ENCODE results near the gene DENND4A.
"Not testable (repeated sequence)": the region's sequence is repeated elsewhere in the genome, so short reads cannot be mapped to it uniquely, and the experiment has no call there.

Gene DENND4A

DNA sequence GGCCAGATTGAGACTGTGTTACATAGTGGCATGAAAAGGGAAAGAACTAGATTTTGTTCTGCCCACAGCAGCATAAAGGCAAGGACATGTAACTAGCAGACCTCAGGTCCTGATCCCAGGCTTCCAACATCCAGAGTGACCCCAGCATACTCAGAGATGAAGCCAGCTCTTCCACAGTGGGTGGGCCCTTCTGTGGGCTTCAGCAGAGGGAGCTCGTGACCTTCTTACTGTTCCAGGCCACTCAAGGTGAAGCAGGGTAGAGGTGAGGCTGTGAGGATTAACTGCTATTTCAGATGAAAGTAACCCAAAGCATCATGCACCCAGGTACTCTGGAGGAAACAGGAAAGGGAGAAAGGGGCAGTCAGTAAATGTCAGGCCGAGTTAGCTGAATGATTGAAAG lies 171.3 kb downstream of the DENND4A start:
- DNase-seq (ENCODE audit: low read depth, low spot score): no peak
- no peak overlapping the region for H3K4me3 ChIP-seq (ENCODE audit: low read length)

GRCh38 chr15:65619626-65620290 lies 172.3 kb downstream of the DENND4A start:
- no peak for DNase-seq (ENCODE audit: low read depth, low spot score)
- no peak overlapping the region for H3K4me3 ChIP-seq (ENCODE audit: low read length)

DNA sequence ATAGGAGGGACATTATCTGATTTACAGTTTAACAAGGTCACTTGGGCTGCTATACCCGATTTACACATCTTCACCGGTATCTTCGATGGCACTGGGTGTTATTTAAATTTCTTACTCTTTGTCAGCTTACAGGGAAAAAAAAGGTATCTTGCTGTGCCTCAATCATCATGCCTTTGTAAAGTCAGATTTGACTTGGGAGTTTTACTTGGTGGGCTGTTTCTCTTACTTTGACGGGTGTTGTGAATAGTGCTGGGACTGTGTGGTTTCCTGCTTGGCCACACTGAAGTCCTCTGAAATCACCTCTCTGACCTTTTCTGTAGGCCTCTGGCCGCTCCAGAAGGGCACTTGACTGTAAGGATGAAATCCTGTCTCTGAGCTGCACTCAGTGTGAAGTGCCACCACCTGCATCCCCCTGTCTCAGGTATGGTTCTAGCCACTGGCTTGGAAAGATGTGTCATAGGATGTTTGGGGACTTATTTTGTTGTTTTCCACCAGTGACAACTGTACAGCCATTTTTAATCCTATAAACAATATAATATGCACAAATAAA lies 173.5 kb downstream of the DENND4A start:
- DNase-seq (ENCODE audit: low read depth, low spot score): no peak
- no peak overlapping the region for H3K4me3 ChIP-seq (ENCODE audit: low read length)

DNA sequence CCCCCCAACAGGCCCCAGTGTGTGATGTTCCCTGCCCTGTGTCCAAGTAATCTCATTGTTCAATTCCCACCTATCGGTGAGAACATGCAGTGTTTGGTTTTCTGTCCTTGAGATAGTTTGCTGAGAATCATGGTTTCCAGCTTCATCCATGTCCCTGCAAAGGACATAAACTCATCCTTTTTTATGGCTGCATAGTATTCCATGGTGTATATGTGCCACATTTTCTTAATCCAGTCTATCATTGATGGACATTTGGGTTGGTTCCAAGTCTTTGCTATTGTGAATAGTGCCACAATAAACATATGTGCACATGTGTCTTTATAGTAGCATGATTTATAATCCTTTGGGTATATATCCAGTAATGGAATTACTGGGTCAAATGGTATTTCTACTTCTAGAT lies 176.2 kb downstream of the DENND4A start:
- DNase-seq (ENCODE audit: low read depth, low spot score); H3K4me3 ChIP-seq (ENCODE audit: low read length): not testable (repeated sequence)

GRCh38 chr15:65612949-65613744 lies 178.9 kb downstream of the DENND4A start:
- no peak for DNase-seq (ENCODE audit: low read depth, low spot score)
- H3K4me3 ChIP-seq (ENCODE audit: low read length): no peak overlapping the region

DNA sequence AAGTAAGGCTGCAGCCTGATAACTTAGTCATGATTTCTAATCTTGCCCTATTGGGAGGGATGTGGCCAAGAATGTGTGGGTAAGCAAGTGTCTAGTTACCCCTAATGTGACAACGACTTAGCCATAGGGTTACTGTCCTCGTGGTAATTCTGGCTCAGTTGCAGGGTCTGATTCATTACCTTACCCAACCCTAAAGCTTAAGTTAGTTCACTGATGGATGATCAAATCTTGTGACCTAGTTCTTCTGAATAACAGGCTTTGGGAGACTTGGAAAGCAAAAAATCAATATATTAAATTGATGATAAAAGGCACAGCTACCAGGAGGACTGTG lies 179.5 kb downstream of the DENND4A start:
- DNase-seq (ENCODE audit: low read depth, low spot score): no peak
- no peak overlapping the region for H3K4me3 ChIP-seq (ENCODE audit: low read length)

DNA sequence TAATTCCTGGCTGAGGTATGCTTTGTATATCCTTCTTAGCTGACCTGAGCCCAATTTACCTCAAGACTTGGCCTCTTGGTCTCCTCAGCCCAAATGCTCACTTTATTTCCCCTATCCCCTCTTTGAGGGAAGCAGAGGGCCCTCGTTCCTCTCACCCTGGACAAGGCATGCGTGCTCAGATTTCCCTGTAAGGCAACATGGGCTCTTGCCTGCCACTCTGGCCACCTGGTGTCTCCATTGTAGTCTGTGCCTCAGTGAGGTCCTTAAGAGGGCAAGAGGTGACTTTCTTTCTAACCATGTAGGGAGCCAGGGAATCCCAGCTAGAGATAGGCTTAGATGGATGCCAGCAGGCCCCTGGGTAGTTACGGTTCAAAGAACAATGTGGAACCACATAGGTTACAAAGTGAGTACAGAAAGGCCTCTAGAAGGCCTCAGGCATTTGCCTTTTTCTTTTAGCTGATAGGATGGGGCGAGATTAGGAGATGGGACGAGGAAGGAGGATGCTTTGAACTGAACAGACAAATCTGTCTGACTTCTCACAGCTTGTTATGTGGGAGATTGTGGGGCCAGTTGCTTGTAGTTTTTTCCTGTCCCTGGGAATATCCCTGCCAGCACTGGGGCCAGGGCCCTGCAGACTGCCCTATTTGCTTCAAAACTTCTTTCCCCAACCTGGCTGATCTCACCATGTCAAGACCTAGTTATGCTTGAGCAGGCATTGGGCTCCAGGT lies 180.0 kb downstream of the DENND4A start:
- DNase-seq (ENCODE audit: low read depth, low spot score): no peak
- peak overlapping the region; percentile 60 for H3K4me3 ChIP-seq (ENCODE audit: low read length)

GRCh38 chr15:65610871-65611718 lies 181.0 kb downstream of the DENND4A start, which contains the start of gene INTS14:
Gene INTS14, minus strand, starts transcription at chr15:65611131. Its CDS starts 3,751 bp downstream, at chr15:65607380.
- H3K4me3 ChIP-seq (ENCODE audit: low read length): peak within 1 kb of the TSS; percentile 60
- peak; percentile 92 for DNase-seq (ENCODE audit: low read depth, low spot score)
